Fibroblast of peridontal ligament (primary cell): ENCODE data around the gene FIBCD1.

ENCODE experiments used
- DNase-seq: peaks from one replicate; pipeline ENCODE4 v3.0.0-alpha.2; 2010; ENCODE audit errors: extremely low read depth

Gene FIBCD1

DNA sequence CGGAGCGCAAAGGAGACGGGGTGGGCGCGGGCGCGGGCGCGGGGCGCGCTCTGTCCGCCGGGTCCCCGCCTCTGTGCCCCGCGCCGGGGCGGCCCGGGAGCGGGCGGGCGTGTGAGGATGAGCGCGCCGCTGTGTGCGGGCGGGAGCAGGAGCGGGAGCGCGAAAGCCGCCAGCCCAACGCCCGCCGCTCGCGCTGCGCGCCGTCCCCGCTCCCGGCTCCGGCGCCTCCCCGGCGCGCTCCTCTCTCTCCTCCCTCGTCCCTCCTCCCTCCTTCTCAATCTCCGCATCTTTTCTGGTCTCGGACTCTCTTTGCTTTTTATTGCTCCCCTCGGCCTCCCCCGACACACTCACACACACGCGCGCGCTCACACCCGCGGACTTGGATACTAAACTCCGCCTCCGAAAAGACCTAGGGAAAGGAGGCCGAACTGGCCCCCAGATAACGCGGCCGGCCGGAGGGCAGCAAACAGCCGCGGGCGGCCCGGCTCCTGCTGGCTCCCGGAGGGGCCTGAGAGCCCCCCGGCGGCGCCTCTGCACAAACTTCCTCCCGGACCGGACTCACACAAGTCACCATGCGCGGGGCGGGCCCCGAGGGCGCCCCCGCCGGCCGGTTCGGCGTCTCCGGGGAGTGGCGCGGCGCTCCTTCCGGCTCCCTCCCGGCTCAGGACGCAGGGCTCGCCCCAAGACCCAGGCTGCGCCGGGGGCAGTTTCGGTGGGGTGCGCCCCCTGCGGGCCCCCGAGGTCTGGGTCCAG lies at the start of gene FIBCD1:
TSS of gene FIBCD1 (minus strand) at position 596 of the 753 bp plus-strand sequence. CDS start 640 bp downstream, outside the sequence.
- DNase-seq: no peak

GRCh38 chr9:130988400-130988747 lies 49.3 kb upstream of the FIBCD1 start:
- DNase-seq: no peak

DNA sequence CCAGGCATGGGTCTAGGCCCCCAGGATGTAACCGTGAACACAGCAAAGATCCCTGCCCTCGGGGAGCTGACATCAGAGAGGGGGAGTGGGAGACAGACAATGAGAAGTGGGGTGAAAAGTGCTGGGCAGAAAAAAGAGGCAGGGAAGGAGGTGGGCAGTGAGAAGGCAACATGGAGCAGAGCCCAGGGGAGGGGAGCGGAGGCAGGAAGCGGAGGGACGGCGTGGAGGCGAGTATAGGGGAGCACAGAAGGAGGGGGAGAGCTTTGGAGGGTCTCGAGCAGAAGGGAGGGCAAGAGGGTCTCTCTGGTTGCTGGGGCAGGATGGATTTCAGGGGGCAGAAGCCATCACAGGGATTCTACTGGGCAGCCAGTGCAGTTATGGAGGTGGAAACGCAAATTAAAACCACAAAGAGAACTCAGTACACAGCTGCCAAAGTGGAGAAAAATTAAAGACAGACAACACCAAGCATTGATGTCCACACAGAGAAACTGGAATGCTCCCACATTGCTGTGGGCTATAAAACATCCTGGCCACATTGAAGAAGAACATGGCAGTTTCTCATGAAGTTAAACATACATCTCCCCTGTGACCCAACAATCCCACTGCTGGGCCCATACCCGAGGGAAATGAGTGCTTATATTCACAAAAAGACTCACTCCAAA lies 48.8 kb upstream of the FIBCD1 start:
- peak; percentile 34 for DNase-seq

- no peak for DNase-seq
Measured at GRCh38 chr9:130987054-130987453, 48.0 kb upstream of the FIBCD1 start.

DNA sequence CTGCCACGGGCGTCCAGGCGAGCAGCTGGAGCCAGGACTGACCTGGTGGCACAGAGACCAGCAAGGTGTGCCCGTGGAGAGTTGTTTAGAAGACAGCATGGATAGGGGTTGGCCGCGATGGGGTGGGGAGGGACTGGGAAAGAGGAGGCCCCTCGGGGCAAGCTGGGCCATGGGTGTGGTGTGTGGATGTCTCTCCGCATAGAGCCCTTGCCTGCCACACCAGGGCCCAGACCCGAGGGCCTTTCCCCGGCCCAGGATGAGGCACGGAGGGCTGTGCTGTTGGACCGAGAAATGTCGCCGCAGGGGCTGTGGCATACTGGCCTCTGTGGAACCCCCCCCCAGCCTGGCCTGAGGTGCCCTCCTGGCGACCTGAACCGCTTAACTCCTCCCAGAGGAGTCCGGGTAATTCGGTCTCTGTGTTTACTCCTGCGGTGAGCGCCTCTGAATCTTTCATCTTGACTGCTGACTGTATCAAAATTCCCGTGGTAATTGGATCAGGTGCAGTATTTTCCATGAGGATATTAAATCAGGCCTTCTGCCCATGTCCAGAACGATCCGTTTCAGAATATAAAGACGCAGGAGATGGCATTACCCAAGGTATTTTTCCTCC lies 47.4 kb upstream of the FIBCD1 start:
- no peak for DNase-seq

- no peak for DNase-seq
Measured at GRCh38 chr9:130985606-130986162, 46.6 kb upstream of the FIBCD1 start.

DNA sequence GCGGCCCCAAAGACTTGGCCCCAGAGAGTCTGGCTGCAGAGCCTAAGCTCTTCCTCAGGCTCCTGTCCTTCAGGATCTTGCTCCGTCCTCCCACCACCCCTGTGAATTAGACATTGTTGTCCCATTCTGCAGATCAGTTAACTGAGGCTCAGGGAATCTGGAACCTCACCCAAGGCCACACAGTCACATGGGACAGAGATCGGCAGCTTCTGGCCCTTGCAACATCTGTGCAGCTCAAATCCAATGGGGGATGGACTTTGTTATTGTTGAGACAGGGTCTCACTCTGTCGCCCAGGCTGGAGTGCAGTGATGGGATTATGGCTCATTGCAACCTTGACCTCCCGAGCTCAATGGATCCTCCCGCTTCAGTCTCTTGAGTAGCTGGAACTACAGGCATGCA lies 46.0 kb upstream of the FIBCD1 start:
- DNase-seq: no peak

DNA sequence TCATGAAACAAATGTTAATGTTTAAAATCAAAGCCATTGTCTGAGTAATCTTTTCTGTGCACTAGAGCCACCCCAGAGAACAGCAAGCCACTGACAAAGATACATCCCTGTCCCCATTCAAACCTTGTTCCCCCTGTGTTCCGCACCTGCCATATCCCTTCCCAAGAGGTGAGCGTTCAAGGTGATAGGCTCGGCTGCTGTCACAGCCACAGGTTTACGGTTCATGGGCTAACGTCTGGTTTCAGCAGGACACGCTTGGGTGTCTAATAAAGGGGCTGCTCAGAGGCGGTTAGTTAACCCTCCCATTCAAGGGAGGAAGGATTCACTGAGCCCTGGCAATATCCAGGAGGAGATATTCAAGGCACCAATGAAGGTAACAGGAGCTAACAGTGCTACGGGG lies 45.5 kb upstream of the FIBCD1 start:
- no peak for DNase-seq

DNA sequence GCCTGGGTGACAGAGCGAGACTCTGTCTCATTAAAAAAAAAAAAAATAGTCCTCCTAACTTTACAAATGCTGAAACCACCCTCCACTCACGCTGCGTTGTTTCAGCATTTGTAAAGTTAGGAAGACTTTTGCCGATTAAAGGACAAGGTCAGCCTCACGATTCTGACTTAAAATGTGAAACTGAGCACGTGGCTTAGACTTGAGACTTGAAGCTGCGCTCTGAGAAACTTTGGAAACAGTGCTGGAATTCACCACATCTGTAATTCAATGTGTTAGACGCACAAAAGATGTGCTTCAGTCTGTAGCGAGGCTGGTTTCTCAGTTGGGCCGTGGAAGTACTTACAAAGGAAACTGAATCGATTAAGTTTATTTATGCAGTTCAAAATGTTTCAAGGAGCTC lies 44.9 kb upstream of the FIBCD1 start:
- DNase-seq: no peak

DNA sequence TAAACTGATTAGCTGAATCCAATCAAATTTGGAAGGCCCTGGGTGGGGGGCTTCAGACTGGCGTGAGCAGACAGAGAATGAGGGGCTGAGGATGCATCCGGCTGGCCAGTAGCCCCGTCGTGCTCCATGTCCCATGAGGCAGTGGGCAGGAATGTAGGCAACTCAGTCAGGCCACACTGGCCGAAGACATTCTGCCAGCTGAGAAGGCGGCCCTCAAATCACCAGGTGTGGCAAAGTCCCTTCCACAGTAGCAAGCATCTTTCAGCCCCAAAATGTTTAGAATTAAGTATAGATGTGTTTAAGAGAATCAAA lies 44.3 kb upstream of the FIBCD1 start:
- no peak for DNase-seq

GRCh38 chr9:130982636-130983358 lies 43.8 kb upstream of the FIBCD1 start:
- DNase-seq: no peak

- no peak for DNase-seq
Measured at GRCh38 chr9:130981756-130982137, 42.7 kb upstream of the FIBCD1 start.

GRCh38 chr9:130981002-130981755 lies 42.1 kb upstream of the FIBCD1 start:
- no peak for DNase-seq

DNA sequence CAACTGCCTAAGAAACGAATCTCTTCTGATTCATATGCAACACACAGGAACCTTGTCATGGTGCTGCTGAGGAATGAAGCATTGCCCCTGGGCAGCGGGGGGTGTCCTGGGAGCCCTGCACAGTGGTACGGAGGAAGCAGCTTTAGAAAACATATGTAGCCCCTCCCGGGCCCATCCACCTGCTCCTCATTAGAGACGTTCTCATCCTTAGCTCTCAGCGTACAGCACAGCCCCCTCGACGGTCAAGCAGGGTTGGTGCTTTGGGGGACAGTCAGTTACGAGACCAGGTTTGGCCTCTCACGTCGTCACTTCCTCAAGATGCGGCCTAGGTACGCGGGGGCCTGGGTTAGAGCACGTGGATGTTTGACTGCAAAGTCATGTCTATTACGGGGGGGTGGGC lies 41.5 kb upstream of the FIBCD1 start:
- DNase-seq: no peak

DNA sequence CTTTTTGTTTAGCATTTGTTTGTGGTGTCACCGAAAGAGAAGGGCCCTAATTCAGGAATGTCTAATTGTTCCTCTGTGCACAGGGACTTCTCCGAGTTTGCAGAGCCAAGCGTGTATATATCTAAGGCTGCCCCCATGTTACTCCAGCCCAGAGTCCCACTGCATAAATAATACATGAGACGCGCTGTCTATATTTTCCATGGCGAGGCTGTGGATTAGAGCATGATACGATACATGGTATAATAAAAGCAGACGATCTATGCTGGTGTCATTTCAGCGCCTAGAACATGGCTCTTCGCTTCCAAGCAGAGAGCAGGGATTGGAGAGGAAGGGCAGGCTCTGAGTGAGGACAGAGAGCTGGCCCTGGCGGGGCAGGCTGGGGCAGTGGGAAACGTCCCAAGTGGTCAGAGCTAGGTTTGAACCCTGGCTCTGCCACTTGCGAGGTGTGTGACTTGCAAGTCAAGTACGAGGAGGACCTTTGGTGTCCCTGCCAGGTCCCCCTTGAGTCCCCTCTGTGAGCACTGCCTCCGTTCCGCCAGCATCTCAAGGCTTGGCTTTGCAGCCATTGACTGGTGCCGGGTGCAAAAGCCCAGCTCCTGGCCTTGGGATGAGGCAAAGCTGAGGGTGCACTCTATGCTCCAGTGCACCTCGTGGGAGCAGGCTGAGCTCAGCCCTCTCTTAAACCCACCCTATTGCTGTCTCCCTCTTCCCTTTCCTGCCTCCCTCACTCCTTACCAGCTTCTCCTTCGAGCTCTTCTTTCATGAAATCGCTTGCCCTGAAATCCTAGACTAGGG lies 40.7 kb upstream of the FIBCD1 start:
- DNase-seq: no peak

DNA sequence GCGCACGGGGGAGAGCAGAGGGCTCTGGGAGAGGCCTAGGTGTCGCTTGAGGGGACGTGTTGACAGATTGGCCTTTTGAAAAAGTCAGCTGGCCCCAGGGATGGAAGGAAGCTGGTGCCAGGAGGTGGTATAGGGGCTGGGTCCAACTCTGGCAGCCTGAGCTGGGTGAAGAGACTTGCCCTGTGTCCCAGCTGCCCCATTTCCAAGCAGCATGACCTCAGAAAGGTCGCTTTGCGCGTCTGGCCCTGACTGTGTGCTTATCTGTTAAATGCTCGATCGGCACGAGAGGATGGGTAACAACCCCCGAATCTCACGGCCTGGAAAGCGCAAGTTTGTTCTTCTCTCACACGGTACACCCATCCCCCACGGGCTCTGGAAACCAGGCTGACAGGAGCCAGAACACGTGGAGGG lies 38.8 kb upstream of the FIBCD1 start:
- no peak for DNase-seq

DNA sequence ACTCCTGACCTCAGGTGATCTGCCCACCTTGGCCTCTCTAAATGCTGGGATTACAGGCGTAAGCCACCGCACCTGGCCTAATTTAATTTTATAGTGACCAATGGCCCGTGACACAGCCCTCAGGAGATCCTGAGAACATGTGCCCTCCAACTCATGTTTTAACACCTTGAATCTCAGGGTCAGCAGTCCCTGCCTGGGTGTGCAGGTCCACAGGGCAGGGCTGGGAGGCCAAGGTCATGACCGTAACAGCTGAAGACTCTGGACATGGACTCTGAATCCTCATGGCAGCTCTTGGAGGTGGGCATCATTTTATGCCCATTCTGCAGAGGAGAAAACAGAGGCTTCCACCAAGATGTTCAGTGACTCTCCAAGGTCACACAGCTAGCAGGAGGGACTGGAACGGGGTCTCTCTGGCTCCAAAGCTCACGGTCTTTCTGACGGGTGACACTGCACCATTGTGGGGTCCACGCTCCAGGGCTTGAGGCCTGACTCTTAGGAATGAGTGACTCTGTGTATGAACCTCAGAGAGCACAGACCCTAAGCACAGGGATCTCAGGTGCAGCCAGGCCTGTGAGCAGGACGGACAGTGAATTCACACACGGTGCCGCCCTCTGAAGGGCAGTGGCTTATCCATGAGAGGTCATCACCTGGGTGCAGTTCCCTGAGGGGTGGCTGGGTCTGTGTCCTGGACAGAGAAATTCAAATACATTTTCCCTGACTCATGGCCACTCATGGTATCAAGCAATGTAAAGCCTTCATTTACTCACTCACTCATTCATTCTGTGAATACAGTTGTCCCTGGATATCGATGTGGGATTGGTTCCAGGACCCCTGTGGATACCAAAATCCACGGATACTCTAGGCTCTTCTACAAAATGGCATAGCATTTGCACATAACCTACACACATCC lies 37.1 kb upstream of the FIBCD1 start:
- no peak for DNase-seq

GRCh38 chr9:130975156-130975555 lies 36.1 kb upstream of the FIBCD1 start:
- DNase-seq: no peak

DNA sequence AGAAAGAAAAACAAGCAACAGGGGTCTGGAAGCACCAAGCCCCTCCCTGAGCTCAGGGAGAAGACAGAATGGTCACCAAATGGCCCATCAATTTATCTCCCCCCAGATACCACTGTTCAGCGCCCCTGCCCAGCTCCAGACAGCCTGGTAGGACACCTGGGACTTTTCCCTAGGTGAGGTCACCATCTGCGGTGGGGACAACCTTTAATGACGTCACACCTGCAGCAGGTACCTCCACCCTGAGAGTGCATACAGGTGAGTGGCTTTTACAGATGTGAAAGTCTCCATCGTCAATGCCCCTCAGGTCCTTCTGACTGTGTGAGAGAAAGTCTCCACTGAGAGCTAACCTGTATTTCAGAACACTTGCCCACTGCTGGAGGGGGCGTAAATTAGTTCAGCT lies 35.6 kb upstream of the FIBCD1 start:
- no peak for DNase-seq
